Calu3 (cell line): ENCODE measurements around the gene TRIM38. TPM values are rescaled to one million over a fixed set of nuclear protein-coding genes. Genes with fewer than 3 reads are reported as not detected.
"Not testable (repeated sequence)": the region's sequence is repeated elsewhere in the genome, so short reads cannot be mapped to it uniquely, and the experiment has no call there.

Experiments
- BruUV-seq: library from RNA; stranded (reverse); fragments of 400-500 nt; replicated peaks from 2 replicates; lab custom pipeline; 2021; lab: Mats Ljungman, UMichigan
- CTCF ChIA-PET: fragments of 300-600 bp; sonication (Branson Sonifier 250); formaldehyde crosslinking; loops from one replicate; lab custom pipeline; 2022; ENCODE audit warnings: antibody characterized with exemption; lab: Charles Lee
- DNase-seq: peaks from one replicate; pipeline ENCODE4 v3.0.0; 2022
- H3K27ac Mint-ChIP-seq: one replicate; pipeline ENCODE4 v1.8.0; 2022; ENCODE audit warnings: mixed read lengths; ENCODE audit not compliant: unreplicated experiment
- H3K27me3 Mint-ChIP-seq: one replicate; pipeline ENCODE4 v1.8.0; 2022; ENCODE audit warnings: mixed read lengths; ENCODE audit not compliant: unreplicated experiment
- H3K36me3 Mint-ChIP-seq: one replicate; pipeline ENCODE4 v1.8.0; 2022; ENCODE audit warnings: mild to moderate bottlenecking, moderate library complexity, mixed read lengths; ENCODE audit not compliant: insufficient read depth, unreplicated experiment
- H3K4me1 Mint-ChIP-seq: one replicate; pipeline ENCODE4 v1.8.0; 2022; ENCODE audit warnings: mild to moderate bottlenecking, low read depth, mixed read lengths; ENCODE audit not compliant: unreplicated experiment
- H3K4me3 Mint-ChIP-seq: one replicate; pipeline ENCODE4 v1.8.0; 2022; ENCODE audit warnings: mild to moderate bottlenecking, low read depth, moderate library complexity, mixed read lengths; ENCODE audit not compliant: unreplicated experiment
- H3K9me3 Mint-ChIP-seq: one replicate; pipeline ENCODE4 v1.8.0; 2022; ENCODE audit warnings: low read depth, mixed read lengths; ENCODE audit not compliant: unreplicated experiment
- CTCF ChIP-seq: fragments of 200-600 bp; IDR thresholded peaks from one replicate; pipeline ENCODE4 v1.8.0; 2022; ENCODE audit warnings: antibody characterized with exemption; ENCODE audit not compliant: unreplicated experiment
- intact Hi-C: fragments of 100-400 bp; cut with micrococcal nuclease; formaldehyde crosslinking; loops from one replicate; pipeline ENCODE4 v1.10.0; 2022; ENCODE audit not compliant: unreplicated experiment
- total RNA-seq: library from RNA; stranded (reverse); gene quantifications from 2 replicates; pipeline ENCODE4 v1.2.3, GENCODE V29; 2022

TRIM38 gene
- total RNA-seq, 1 experiment from 2014 or later = 20.6 TPM

GRCh38 chr6:25942561-25943147, 19.9 kb upstream of the TRIM38 start:
- H3K4me3 Mint-ChIP-seq = no peak overlapping the region
- CTCF ChIA-PET = interaction anchor here (1.0 kb wide), 1 partner anchor 224 kb away, joined by 4 read pairs; no protein-coding TSS in a partner anchor
- H3K9me3 Mint-ChIP-seq = no peaks in the 10 kb centered on the region
- peak; percentile 35 for DNase-seq
- H3K4me1 Mint-ChIP-seq = no peaks in the 10 kb centered on the region
- H3K36me3 Mint-ChIP-seq = no peaks in the 10 kb centered on the region
- no peak overlapping the region for H3K27ac Mint-ChIP-seq
- intact Hi-C loops = loop anchor here (1.0 to 5.0 kb wide), 4 partner anchors 40 to 720 kb away; no protein-coding TSS in a partner anchor
- H3K27me3 Mint-ChIP-seq = no peaks in the 10 kb centered on the region
- TF ChIP-seq CTCF = peak; percentile 61
- no TSS peak for BruUV-seq

GRCh38 chr6:25943887-25944286, 18.7 kb upstream of the TRIM38 start:
- TF ChIP-seq CTCF = no peak
- Mint-ChIP-seq H3K9me3 (no peaks in the 10 kb centered on the region), H3K27me3 (no peaks in the 10 kb centered on the region), H3K36me3 (no peaks in the 10 kb centered on the region), H3K4me1 (no peaks in the 10 kb centered on the region), H3K27ac (no peak overlapping the region), H3K4me3 (no peak overlapping the region)
- CTCF ChIA-PET = no interaction called here
- no peak for DNase-seq
- no TSS peak for BruUV-seq
- intact Hi-C loops = loop anchor here (5.0 kb wide), 2 partner anchors 42 to 722 kb away; no protein-coding TSS in a partner anchor

GRCh38 chr6:25944688-25945574, 17.7 kb upstream of the TRIM38 start:
- H3K9me3 Mint-ChIP-seq = no peaks in the 10 kb centered on the region
- no TSS peak for BruUV-seq
- intact Hi-C loops = loop anchor here (5.0 kb wide), 2 partner anchors 43 to 723 kb away; no protein-coding TSS in a partner anchor

GRCh38 chr6:25945738-25946137, 16.9 kb upstream of the TRIM38 start:
- intact Hi-C loops, BruUV-seq, CTCF ChIA-PET, H3K27me3 Mint-ChIP-seq, H3K9me3 Mint-ChIP-seq, H3K27ac Mint-ChIP-seq, H3K4me1 Mint-ChIP-seq, DNase-seq, H3K4me3 Mint-ChIP-seq, H3K36me3 Mint-ChIP-seq: not testable (repeated sequence)

More at GRCh38 chr6:25944688-25945574, 17.7 kb upstream of the TRIM38 start:
- no peaks in the 10 kb centered on the region for H3K27me3 Mint-ChIP-seq
- no peak overlapping the region for H3K27ac Mint-ChIP-seq
- CTCF ChIA-PET = no interaction called here
- DNase-seq = no peak
- no peak overlapping the region for H3K4me3 Mint-ChIP-seq
- H3K36me3 Mint-ChIP-seq = no peaks in the 10 kb centered on the region
- no peak for TF ChIP-seq CTCF
- H3K4me1 Mint-ChIP-seq = no peaks in the 10 kb centered on the region
